Measurements from ENCODE around the gene SRGAP3. TPM values are rescaled to one million over a fixed set of nuclear protein-coding genes. Genes with fewer than 3 reads are reported as not detected.

Gene SRGAP3
- polyA plus RNA-seq, 3 donors: 0.27 to 1.3 (median 0.87) TPM

- H3K4me2 ChIP-seq (replicated peaks; ENCODE audit: extremely low read depth, low read length, poor library complexity, severe bottlenecking): no peak overlapping the region
Observed at GRCh38 chr3:8937064-8938020, 312.1 kb downstream of the SRGAP3 start.

GRCh38 chr3:8932507-8932906, 316.9 kb downstream of the SRGAP3 start:
- Mint-ChIP-seq H3K4me3 (no peak overlapping the region), H3K27me3 (ENCODE audit: low read depth in 3 of 3) (no peaks in the 10 kb centered on the region), H3K27ac (no peak overlapping the region), H3K9me3 (peaks cover 0 to 2% (median 0%) of the 10 kb centered on the region in 7 donors), H3K4me1 (no peaks in the 10 kb centered on the region), H3K36me3 (peaks cover 18 to 20% of the 10 kb centered on the region in 2 donors)
- Histone ChIP-seq H3K27me3 (ENCODE audit: control insufficient read depth in 2 of 2, insufficient read depth in 2 of 2, low read length in 2 of 2) (no peaks in the 10 kb centered on the region), H3K9me3 (replicated peaks in 1 of 2; ENCODE audit: control insufficient read depth in 1 of 2, insufficient read depth in 1 of 2, low read length in 2 of 2) (no peaks in the 10 kb centered on the region), H4K20me1 (ENCODE audit: insufficient read depth, low read length) (no peaks in the 10 kb centered on the region), H3K4me3 (replicated peaks in 1 of 3; ENCODE audit: low read depth in 2 of 3, low read length in 3 of 3) (no peak overlapping the region), H3K9ac (ENCODE audit: insufficient read depth, low read length, poor library complexity, severe bottlenecking) (no peak overlapping the region), H3K79me2 (ENCODE audit: insufficient read depth, low read length) (no peaks in the 10 kb centered on the region), H3K36me3 (replicated peaks in 1 of 2; ENCODE audit: control insufficient read depth in 1 of 2, insufficient read depth in 2 of 2, low read length in 2 of 2) (peaks cover 6 to 38% of the 10 kb centered on the region in 2 donors), H3K4me1 (ENCODE audit: control insufficient read depth in 1 of 2, insufficient read depth in 2 of 2, low read length in 2 of 2) (no peaks in the 10 kb centered on the region), H3K4me2 (replicated peaks; ENCODE audit: extremely low read depth, low read length, poor library complexity, severe bottlenecking) (no peak overlapping the region), H2AFZ (ENCODE audit: insufficient read depth, low read depth, low read length, poor library complexity, severe bottlenecking) (no peak overlapping the region), H3K27ac (ENCODE audit: low read depth in 1 of 2, low read length in 2 of 2) (no peak overlapping the region)
- WGBS (ENCODE audit: insufficient coverage): 100% methylated on average over 1 of the region's 2 CpGs
- intact Hi-C loops (cut with micrococcal nuclease): no loop called here
- TF ChIP-seq CTCF (IDR thresholded peaks at IDR 0.05): no peak
- DNase-seq: no peak

More at GRCh38 chr3:8937064-8938020, 312.1 kb downstream of the SRGAP3 start:
- Histone ChIP-seq H2AFZ (ENCODE audit: insufficient read depth, low read depth, low read length, poor library complexity, severe bottlenecking) (no peak overlapping the region), H4K20me1 (ENCODE audit: insufficient read depth, low read length) (no peaks in the 10 kb centered on the region), H3K9ac (ENCODE audit: insufficient read depth, low read length, poor library complexity, severe bottlenecking) (no peak overlapping the region), H3K27ac (ENCODE audit: low read depth in 1 of 2, low read length in 2 of 2) (no peak overlapping the region), H3K4me3 (replicated peaks in 1 of 3; ENCODE audit: low read depth in 2 of 3, low read length in 3 of 3) (no peak overlapping the region), H3K79me2 (ENCODE audit: insufficient read depth, low read length) (no peaks in the 10 kb centered on the region), H3K36me3 (replicated peaks in 1 of 2; ENCODE audit: control insufficient read depth in 1 of 2, insufficient read depth in 2 of 2, low read length in 2 of 2) (peaks cover 20 to 79% of the 10 kb centered on the region in 2 donors), H3K27me3 (ENCODE audit: control insufficient read depth in 2 of 2, insufficient read depth in 2 of 2, low read length in 2 of 2) (no peaks in the 10 kb centered on the region), H3K4me1 (ENCODE audit: control insufficient read depth in 1 of 2, insufficient read depth in 2 of 2, low read length in 2 of 2) (no peaks in the 10 kb centered on the region), H3K9me3 (replicated peaks in 1 of 2; ENCODE audit: control insufficient read depth in 1 of 2, insufficient read depth in 1 of 2, low read length in 2 of 2) (no peaks in the 10 kb centered on the region)
- no peaks in the 10 kb centered on the region for H3K4me1 Mint-ChIP-seq
- no CpG with 5 or more reads among the region's 6 CpGs for WGBS (ENCODE audit: insufficient coverage)
- no peak for DNase-seq
- no peak for TF ChIP-seq CTCF (IDR thresholded peaks at IDR 0.05)
- intact Hi-C loops (cut with micrococcal nuclease): no loop called here
- no peak overlapping the region for H3K4me3 Mint-ChIP-seq
- peaks cover 44 to 53% of the 10 kb centered on the region in 2 donors for H3K36me3 Mint-ChIP-seq
- no peak overlapping the region for H3K27ac Mint-ChIP-seq
- H3K9me3 Mint-ChIP-seq: no peaks in the 10 kb centered on the region
- H3K27me3 Mint-ChIP-seq (ENCODE audit: low read depth in 3 of 3): no peaks in the 10 kb centered on the region

All from CD14-positive monocyte (primary cell).